Measurements from ENCODE around the gene PARS2. TPM values are rescaled to one million over a fixed set of nuclear protein-coding genes. Genes with fewer than 3 reads are reported as not detected.

Gene PARS2
- total RNA-seq, 1 donor from 2014 or later: 5.1 TPM

DNA sequence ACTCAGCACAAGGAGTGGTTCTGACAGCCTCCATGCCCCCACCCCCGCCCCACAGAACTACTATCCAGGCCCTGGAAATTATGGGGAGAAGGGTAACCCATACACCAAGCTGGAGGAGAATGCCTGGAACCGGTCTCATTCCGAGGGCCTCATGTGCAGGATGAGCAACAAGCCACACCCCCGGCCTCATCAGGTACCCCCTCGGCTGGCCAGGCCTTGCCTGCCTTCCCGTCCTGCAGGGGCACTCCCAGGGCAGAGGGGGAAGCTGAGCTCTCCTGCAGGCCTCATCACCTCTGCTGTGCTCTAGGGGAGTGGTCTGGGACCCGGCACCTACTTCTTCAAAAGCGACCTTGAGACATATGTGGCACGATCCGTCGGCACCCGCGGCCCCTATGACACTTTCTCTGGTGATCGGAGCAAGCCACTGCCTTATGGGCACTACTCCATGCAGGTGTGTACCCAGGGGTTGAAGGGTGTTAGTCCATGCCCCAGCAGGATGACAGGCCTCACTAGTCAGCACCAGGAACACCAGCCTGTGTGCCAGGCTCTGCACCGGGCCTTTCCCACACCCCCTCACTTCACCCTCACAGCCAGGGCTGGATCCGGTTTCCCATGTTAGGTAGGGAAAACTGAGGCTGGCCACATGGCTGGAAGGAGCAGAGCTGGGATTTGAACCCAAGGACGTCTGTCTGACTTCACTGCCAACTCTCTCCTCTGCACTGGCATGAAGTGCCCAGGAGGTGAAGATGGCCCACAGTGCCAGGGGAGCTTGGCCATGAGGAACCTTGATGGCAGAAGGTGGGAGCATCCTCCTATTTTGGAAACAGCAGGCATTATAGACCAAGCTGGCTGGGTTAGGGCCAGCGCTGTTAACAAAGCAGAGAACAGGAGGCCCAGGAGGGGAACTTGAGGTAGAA lies 47.7 kb upstream of the PARS2 start:
- TF ChIP-seq, protein P1, sequence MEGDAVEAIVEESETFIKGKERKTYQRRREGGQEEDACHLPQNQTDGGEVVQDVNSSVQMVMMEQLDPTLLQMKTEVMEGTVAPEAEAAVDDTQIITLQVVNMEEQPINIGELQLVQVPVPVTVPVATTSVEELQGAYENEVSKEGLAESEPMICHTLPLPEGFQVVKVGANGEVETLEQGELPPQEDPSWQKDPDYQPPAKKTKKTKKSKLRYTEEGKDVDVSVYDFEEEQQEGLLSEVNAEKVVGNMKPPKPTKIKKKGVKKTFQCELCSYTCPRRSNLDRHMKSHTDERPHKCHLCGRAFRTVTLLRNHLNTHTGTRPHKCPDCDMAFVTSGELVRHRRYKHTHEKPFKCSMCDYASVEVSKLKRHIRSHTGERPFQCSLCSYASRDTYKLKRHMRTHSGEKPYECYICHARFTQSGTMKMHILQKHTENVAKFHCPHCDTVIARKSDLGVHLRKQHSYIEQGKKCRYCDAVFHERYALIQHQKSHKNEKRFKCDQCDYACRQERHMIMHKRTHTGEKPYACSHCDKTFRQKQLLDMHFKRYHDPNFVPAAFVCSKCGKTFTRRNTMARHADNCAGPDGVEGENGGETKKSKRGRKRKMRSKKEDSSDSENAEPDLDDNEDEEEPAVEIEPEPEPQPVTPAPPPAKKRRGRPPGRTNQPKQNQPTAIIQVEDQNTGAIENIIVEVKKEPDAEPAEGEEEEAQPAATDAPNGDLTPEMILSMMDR (IDR thresholded peaks at IDR 0.05; ENCODE audit: borderline replicate concordance): no peak
- Histone ChIP-seq H3K4me1 (no peaks in the 10 kb centered on the region), H3K4me3 (no peak overlapping the region), H3K27me3 (ENCODE audit: low read depth) (peaks cover 14% of the 10 kb centered on the region), H3K9me3 (replicated peaks) (no peaks in the 10 kb centered on the region), H3K27ac (replicated peaks) (no peak overlapping the region), H3K36me3 (no peaks in the 10 kb centered on the region)
- intact Hi-C loops (cut with micrococcal nuclease): no loop called here
- no peak for DNase-seq

DNA sequence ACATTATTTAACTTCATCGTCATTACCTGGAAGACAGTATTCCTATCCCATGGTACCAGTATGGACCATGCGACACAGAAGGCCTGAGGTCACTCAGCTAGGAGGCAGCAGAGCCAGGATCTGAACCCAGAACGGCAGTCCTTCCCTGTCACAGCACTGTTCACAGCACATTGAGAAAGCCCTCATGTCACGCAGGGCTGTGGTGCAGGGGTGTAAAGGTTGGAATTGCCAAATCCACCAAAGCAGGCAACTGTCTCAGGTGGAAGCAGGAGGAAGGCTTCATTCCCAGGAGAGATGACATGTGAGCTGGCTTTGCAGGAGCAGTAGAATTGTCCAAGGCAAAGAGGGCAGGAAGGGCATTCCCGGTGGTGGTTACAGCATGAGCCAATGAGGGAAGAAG lies 46.7 kb upstream of the PARS2 start:
- Histone ChIP-seq H3K4me1 (no peaks in the 10 kb centered on the region), H3K27ac (replicated peaks) (no peak overlapping the region), H3K36me3 (no peaks in the 10 kb centered on the region), H3K4me3 (no peak overlapping the region), H3K9me3 (replicated peaks) (no peaks in the 10 kb centered on the region), H3K27me3 (ENCODE audit: low read depth) (peaks cover 16% of the 10 kb centered on the region)
- TF ChIP-seq, protein P1 (IDR thresholded peaks at IDR 0.05; ENCODE audit: borderline replicate concordance): no peak
- DNase-seq: no peak
- intact Hi-C loops (cut with micrococcal nuclease): no loop called here

DNA sequence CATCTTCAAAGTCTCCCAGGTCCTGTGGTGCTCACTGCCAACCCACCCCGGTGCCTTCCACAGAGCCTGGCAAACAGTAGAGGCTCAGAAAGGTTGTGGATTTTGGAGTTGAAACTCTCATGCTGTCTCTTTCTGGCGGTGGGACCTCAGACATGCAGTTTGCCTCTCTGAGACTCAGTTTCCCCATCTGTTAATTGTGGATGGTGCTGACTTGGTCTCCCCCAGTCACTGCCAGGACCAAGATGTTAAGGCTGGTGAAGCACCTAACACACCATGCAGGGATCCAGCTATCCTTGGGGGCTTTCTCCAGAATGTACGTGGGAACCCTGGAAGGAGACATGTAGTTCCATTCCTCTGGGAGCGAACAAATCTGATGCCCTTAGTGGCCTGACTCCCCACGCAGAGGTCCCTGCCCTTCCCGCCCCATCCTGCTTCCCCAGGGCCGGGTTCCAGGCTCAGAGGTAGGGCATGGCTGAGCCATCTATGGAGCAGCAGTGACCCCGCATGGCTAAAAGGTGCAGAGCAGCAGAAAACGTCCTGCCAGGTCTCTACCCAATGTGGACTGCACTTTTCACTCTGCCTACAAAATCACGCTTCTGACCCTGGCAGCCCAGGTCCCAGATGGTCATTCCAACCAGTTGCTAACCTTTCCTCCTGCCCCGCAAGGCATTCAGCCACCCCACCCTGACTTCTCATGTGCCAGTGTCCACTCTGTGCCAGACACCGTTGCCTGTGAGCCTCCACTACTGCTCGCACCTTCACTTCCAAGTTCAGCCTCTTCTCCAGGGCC lies 46.0 kb upstream of the PARS2 start:
- no peaks in the 10 kb centered on the region for H3K36me3 ChIP-seq
- H3K4me1 ChIP-seq: no peaks in the 10 kb centered on the region
- H3K9me3 ChIP-seq (replicated peaks): no peaks in the 10 kb centered on the region
- no peak overlapping the region for H3K27ac ChIP-seq (replicated peaks)
- peak; percentile 45 for DNase-seq
- peaks cover 23% of the 10 kb centered on the region for H3K27me3 ChIP-seq (ENCODE audit: low read depth)
- TF ChIP-seq, protein P1 (IDR thresholded peaks at IDR 0.05; ENCODE audit: borderline replicate concordance): peak; percentile 81
- intact Hi-C loops (cut with micrococcal nuclease): no loop called here
- no peak overlapping the region for H3K4me3 ChIP-seq

DNA sequence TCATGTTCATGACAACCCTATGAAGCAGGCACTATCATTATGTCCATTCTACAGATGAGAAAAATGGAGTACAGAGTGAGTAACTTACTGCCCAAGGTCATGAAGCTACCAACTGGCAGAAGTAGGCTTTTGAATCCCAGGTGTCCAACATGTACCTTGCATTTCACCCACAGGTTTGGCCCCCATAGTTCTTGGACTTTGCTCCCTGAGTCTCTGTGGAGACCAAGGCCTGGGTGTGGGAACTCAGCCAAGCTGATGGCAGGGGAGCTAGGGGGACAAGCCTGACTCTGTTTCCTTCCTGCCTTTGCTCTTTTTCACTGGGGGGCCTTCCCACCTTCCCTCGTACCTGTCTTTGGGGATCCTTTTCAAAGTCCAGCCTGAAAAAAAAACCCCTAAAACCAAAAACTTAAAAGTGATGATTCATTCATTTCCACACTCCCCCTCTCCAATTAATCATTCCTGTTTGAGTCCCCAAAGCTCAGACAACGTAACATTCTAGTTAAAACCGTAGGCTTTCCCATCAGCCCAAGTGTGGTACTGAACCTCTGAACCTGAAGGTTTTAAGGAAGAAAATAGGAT lies 45.3 kb upstream of the PARS2 start:
- intact Hi-C loops (cut with micrococcal nuclease): loop anchor here (10.0 kb wide), 1 partner anchor 735 kb away; no protein-coding TSS in a partner anchor
- no peaks in the 10 kb centered on the region for H3K9me3 ChIP-seq (replicated peaks)
- H3K27me3 ChIP-seq (ENCODE audit: low read depth): peaks cover 22% of the 10 kb centered on the region
- no peak for DNase-seq
- H3K27ac ChIP-seq (replicated peaks): no peak overlapping the region
- H3K4me1 ChIP-seq: no peaks in the 10 kb centered on the region
- H3K36me3 ChIP-seq: no peaks in the 10 kb centered on the region
- no peak overlapping the region for H3K4me3 ChIP-seq
- TF ChIP-seq, protein P1 (IDR thresholded peaks at IDR 0.05; ENCODE audit: borderline replicate concordance): no peak

DNA sequence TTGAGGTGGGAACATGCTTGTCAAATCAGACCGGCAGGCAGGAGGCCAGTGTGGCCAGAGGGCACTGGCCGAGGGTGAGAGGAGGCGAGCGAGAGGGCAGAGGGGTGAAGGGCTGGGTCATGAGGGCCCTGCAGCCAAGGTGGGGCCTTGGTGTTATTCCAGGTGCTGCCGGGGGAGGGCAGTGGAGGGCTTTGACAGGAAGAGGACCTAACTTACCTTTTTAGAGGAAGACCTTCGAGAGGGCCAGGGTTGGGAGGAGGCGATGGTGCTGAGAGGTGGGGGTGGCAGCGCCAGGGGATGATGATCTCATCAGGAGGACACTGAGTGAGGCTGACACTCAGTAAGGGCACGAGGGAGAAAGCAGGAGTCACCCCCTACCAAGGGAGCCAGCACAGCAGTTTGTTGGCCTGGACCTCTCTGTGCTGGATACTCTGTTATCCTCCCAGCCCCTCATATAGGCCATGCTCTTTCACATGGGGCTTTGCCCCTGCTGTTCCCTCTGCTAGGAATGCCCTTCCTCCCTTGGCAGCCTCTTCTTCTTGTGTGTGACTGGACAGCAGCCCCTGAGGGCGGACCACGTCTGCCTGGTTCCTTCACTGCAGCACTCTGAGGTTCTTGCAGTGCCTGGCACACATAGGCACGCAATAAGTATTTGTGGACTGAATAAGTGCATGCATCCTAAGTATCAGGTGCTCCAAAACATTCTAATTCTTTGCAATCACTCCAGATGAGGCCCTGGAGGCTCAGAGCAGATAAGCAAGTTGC lies 44.3 kb upstream of the PARS2 start:
- no peak for DNase-seq
- intact Hi-C loops (cut with micrococcal nuclease): loop anchor here (10.0 kb wide), 1 partner anchor 734 kb away; no protein-coding TSS in a partner anchor
- Histone ChIP-seq H3K9me3 (replicated peaks) (no peaks in the 10 kb centered on the region), H3K36me3 (no peaks in the 10 kb centered on the region), H3K27me3 (ENCODE audit: low read depth) (peaks cover 26% of the 10 kb centered on the region), H3K4me1 (no peaks in the 10 kb centered on the region), H3K27ac (replicated peaks) (no peak overlapping the region), H3K4me3 (no peak overlapping the region)
- TF ChIP-seq, protein P1 (IDR thresholded peaks at IDR 0.05; ENCODE audit: borderline replicate concordance): no peak
